Loucy (cell line): Measurements from ENCODE around the gene FREM3.

ENCODE experiments used
- CTCF ChIP-seq: fragments of 200-600 bp; sonication (generic); conservative IDR thresholded peaks from 2 replicates; pipeline ENCODE4 v1.5.1; 2014; ENCODE audit warnings: mild to moderate bottlenecking, antibody characterized with exemption, low read length
- EZH2phosphoT487 ChIP-seq: fragments of 200-600 bp; IDR thresholded peaks from 2 replicates; pipeline ENCODE4 v1.6.1; 2018; ENCODE audit warnings: antibody characterized with exemption, mild to moderate bottlenecking, moderate library complexity, borderline replicate concordance

DNA sequence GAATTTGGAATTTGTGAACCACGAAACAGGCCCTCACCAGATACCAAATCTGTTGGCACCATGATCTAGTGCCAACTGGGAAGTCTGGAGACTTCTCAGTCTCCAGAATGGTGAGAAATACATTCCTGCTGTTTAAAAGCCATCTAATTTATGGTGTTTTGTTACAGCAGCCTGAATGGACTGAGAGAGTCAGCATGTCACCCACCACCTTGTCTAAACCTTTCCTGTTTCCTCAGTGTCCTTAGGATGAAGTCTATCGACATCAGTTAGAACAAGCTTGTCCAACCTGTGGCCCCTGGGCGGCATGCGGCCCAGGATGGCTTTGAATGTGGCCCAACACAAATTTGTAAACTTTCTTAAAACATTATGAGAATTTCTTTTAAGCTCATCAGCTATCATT is 42.1 kb downstream of the FREM3 start:
- TF ChIP-seq CTCF = no peak
- no peak for TF ChIP-seq EZH2phosphoT487
